ENCODE measurements around the gene SIDT1.

The SIDT1 gene

DNA sequence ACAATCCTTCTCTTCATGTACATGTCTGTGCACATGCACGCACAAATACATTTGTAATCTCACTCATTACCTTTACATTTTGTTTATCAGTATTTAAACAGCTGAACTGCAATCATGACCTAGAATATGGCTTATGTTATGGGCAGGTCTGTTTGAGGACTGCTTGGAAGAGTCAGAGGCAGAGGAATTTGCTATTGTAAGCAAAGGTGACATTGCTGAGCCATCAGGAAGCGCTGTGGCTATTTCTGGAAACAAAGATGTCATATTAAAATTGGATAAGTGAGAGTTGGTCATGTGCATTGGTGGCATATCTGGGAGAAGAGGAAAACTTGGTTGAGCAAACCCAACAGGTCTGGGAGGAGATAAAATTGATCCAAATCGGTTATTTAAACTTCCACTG is 122.5 kb downstream of the SIDT1 start:
- no CpG with 5 or more reads among the region's 3 CpGs for WGBS (ENCODE audit: extremely low coverage, insufficient coverage, low lambda C conversion rate)
- no peak overlapping the region for H3K27ac ChIP-seq (ENCODE audit: low read depth, low read length)
- no peak overlapping the region for H2BK5ac ChIP-seq (ENCODE audit: low read length)
- no peaks in the 10 kb centered on the region for H3K4me1 ChIP-seq (ENCODE audit: control insufficient read depth, low read depth, low read length)
- DNase-seq = no peak
- H3K36me3 ChIP-seq (ENCODE audit: control insufficient read depth, insufficient read depth, low read length) = no peaks in the 10 kb centered on the region
- H3K56ac ChIP-seq (ENCODE audit: low read length) = no peak overlapping the region
- H4K5ac ChIP-seq (ENCODE audit: low read length) = no peak overlapping the region
- H3K23ac ChIP-seq (ENCODE audit: low read length) = no peak overlapping the region
- no peaks in the 10 kb centered on the region for H3K79me2 ChIP-seq (ENCODE audit: control insufficient read depth, insufficient read depth, low read length)
- H2BK120ac ChIP-seq (ENCODE audit: low read depth, low read length) = no peak overlapping the region
- H3K18ac ChIP-seq (ENCODE audit: low read length) = no peak overlapping the region
- H3K27me3 ChIP-seq (ENCODE audit: insufficient read depth, low read length, poor library complexity) = no peaks in the 10 kb centered on the region
- H2BK15ac ChIP-seq (replicated peaks; ENCODE audit: low read depth) = no peak overlapping the region
- H3K4ac ChIP-seq (ENCODE audit: low read depth, low read length) = no peak overlapping the region
- H3K9ac ChIP-seq (ENCODE audit: low read length) = no peak overlapping the region
- no peak overlapping the region for H3K4me3 ChIP-seq (ENCODE audit: low read length)
- no peak overlapping the region for H4K8ac ChIP-seq (ENCODE audit: low read depth, low read length)
- no peaks in the 10 kb centered on the region for H3K79me1 ChIP-seq (ENCODE audit: low read length)
- H2AK5ac ChIP-seq (ENCODE audit: low read length) = no peak overlapping the region
- H3K4me2 ChIP-seq (ENCODE audit: low read length) = no peak overlapping the region

- Histone ChIP-seq H3K27ac (ENCODE audit: low read depth, low read length) (no peak overlapping the region), H3K4me2 (ENCODE audit: low read length) (no peak overlapping the region), H4K8ac (ENCODE audit: low read depth, low read length) (no peak overlapping the region), H3K4ac (ENCODE audit: low read depth, low read length) (no peak overlapping the region), H4K5ac (ENCODE audit: low read length) (no peak overlapping the region), H3K36me3 (ENCODE audit: control insufficient read depth, insufficient read depth, low read length) (no peaks in the 10 kb centered on the region), H2BK15ac (replicated peaks; ENCODE audit: low read depth) (no peak overlapping the region), H3K23ac (ENCODE audit: low read length) (no peak overlapping the region), H3K4me1 (ENCODE audit: control insufficient read depth, low read depth, low read length) (no peaks in the 10 kb centered on the region), H3K27me3 (ENCODE audit: insufficient read depth, low read length, poor library complexity) (no peaks in the 10 kb centered on the region), H3K4me3 (ENCODE audit: low read length) (no peak overlapping the region), H3K9ac (ENCODE audit: low read length) (no peak overlapping the region), H3K79me2 (ENCODE audit: control insufficient read depth, insufficient read depth, low read length) (no peaks in the 10 kb centered on the region), H2BK120ac (ENCODE audit: low read depth, low read length) (no peak overlapping the region), H3K56ac (ENCODE audit: low read length) (no peak overlapping the region), H3K79me1 (ENCODE audit: low read length) (no peaks in the 10 kb centered on the region), H2BK5ac (ENCODE audit: low read length) (no peak overlapping the region), H3K18ac (ENCODE audit: low read length) (no peak overlapping the region), H2AK5ac (ENCODE audit: low read length) (no peak overlapping the region)
- no CpG with 5 or more reads among the region's 3 CpGs for WGBS (ENCODE audit: extremely low coverage, insufficient coverage, low lambda C conversion rate)
- no peak for DNase-seq
These were observed 125.8 kb downstream of the SIDT1 start for GRCh38 chr3:113658107-113658506.

DNA sequence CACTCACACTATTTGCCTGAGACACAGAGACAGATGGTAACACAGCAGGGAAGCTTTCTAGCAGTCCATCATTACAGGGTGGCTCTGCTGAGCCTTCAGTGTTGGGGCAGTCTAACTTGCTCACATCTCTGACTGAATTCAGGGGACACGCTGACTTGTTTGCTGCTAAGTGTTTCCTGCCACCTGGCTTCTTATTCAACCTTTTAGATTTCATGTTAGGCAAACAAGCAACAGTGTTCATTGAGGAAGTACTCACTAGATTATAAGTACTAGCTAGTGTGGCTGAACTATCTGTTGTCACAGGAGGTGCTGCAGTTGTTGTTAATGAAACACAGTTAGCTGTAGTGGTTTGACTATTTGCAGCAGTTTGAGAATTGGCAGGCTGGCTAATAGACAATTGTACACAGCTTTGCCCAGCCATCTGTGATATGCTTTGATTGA is 126.8 kb downstream of the SIDT1 start:
- H3K4me2 ChIP-seq (ENCODE audit: low read length) = no peak overlapping the region
- no peak overlapping the region for H3K23ac ChIP-seq (ENCODE audit: low read length)
- no peak overlapping the region for H3K56ac ChIP-seq (ENCODE audit: low read length)
- no peak overlapping the region for H3K4ac ChIP-seq (ENCODE audit: low read depth, low read length)
- H2BK5ac ChIP-seq (ENCODE audit: low read length) = no peak overlapping the region
- H2BK120ac ChIP-seq (ENCODE audit: low read depth, low read length) = no peak overlapping the region
- no peaks in the 10 kb centered on the region for H3K36me3 ChIP-seq (ENCODE audit: control insufficient read depth, insufficient read depth, low read length)
- H3K27ac ChIP-seq (ENCODE audit: low read depth, low read length) = no peak overlapping the region
- no peak overlapping the region for H2AK5ac ChIP-seq (ENCODE audit: low read length)
- no peaks in the 10 kb centered on the region for H3K79me2 ChIP-seq (ENCODE audit: control insufficient read depth, insufficient read depth, low read length)
- no peaks in the 10 kb centered on the region for H3K4me1 ChIP-seq (ENCODE audit: control insufficient read depth, low read depth, low read length)
- H3K27me3 ChIP-seq (ENCODE audit: insufficient read depth, low read length, poor library complexity) = no peaks in the 10 kb centered on the region
- no peak overlapping the region for H4K5ac ChIP-seq (ENCODE audit: low read length)
- no peak overlapping the region for H3K4me3 ChIP-seq (ENCODE audit: low read length)
- H4K8ac ChIP-seq (ENCODE audit: low read depth, low read length) = no peak overlapping the region
- no peak overlapping the region for H3K18ac ChIP-seq (ENCODE audit: low read length)
- no CpG with 5 or more reads among the region's 1 CpG for WGBS (ENCODE audit: extremely low coverage, insufficient coverage, low lambda C conversion rate)
- peak; percentile 13 for DNase-seq
- no peaks in the 10 kb centered on the region for H3K79me1 ChIP-seq (ENCODE audit: low read length)
- H2BK15ac ChIP-seq (replicated peaks; ENCODE audit: low read depth) = no peak overlapping the region
- no peak overlapping the region for H3K9ac ChIP-seq (ENCODE audit: low read length)

DNA sequence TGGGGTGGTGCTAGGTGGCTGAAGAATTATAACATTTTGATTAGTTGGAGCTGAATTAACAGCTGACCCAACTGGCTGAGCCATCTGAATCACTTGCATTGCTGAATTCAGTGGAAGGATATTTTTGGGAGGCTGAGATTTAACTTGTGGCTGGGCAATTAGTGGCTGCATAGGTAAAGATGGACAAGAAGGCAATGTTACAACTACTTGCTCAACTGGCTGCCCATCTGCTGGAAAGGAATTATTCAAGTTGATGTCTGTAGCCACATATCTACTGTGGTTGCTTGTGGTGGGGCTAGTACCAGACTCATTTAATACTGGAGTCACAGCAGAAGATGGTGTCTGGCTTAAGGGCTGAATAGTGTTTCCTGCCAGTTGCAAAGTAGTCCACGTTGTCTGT is 127.6 kb downstream of the SIDT1 start:
- H3K79me1 ChIP-seq (ENCODE audit: low read length) = no peaks in the 10 kb centered on the region
- no peak overlapping the region for H4K5ac ChIP-seq (ENCODE audit: low read length)
- H3K27ac ChIP-seq (ENCODE audit: low read depth, low read length) = no peak overlapping the region
- H3K27me3 ChIP-seq (ENCODE audit: insufficient read depth, low read length, poor library complexity) = no peaks in the 10 kb centered on the region
- H2BK5ac ChIP-seq (ENCODE audit: low read length) = no peak overlapping the region
- no CpG with 5 or more reads among the region's 1 CpG for WGBS (ENCODE audit: extremely low coverage, insufficient coverage, low lambda C conversion rate)
- H3K79me2 ChIP-seq (ENCODE audit: control insufficient read depth, insufficient read depth, low read length) = no peaks in the 10 kb centered on the region
- H3K23ac ChIP-seq (ENCODE audit: low read length) = no peak overlapping the region
- no peak overlapping the region for H2AK5ac ChIP-seq (ENCODE audit: low read length)
- no peak overlapping the region for H4K8ac ChIP-seq (ENCODE audit: low read depth, low read length)
- no peak for DNase-seq
- H3K4me3 ChIP-seq (ENCODE audit: low read length) = no peak overlapping the region
- no peak overlapping the region for H3K56ac ChIP-seq (ENCODE audit: low read length)
- H3K36me3 ChIP-seq (ENCODE audit: control insufficient read depth, insufficient read depth, low read length) = no peaks in the 10 kb centered on the region
- no peak overlapping the region for H2BK120ac ChIP-seq (ENCODE audit: low read depth, low read length)
- no peak overlapping the region for H3K4me2 ChIP-seq (ENCODE audit: low read length)
- H3K18ac ChIP-seq (ENCODE audit: low read length) = no peak overlapping the region
- no peak overlapping the region for H3K4ac ChIP-seq (ENCODE audit: low read depth, low read length)
- H2BK15ac ChIP-seq (replicated peaks; ENCODE audit: low read depth) = no peak overlapping the region
- H3K4me1 ChIP-seq (ENCODE audit: control insufficient read depth, low read depth, low read length) = no peaks in the 10 kb centered on the region
- H3K9ac ChIP-seq (ENCODE audit: low read length) = no peak overlapping the region

DNA sequence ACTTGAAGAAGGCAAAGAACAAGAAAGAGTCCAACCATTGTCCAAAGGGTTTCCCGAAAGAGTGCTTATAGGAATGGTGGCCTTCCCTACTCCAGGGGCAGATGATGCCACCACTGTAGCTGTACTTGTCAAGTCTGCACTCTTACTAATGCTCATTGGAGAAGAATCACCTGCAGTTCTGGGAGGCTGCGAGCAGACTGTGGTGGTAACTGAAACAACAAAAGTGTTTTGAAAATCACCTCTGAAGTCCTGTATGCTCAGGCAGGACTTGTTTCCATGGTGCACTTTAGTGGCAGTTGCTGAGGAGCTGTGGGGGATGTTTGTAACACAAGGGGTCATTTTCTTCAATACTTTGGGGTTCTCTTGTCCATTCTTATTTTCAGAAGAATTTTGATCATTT is 128.1 kb downstream of the SIDT1 start:
- Histone ChIP-seq H2BK120ac (ENCODE audit: low read depth, low read length) (no peak overlapping the region), H2BK15ac (replicated peaks; ENCODE audit: low read depth) (no peak overlapping the region), H4K8ac (ENCODE audit: low read depth, low read length) (no peak overlapping the region), H3K4me2 (ENCODE audit: low read length) (no peak overlapping the region), H3K27ac (ENCODE audit: low read depth, low read length) (no peak overlapping the region), H2BK5ac (ENCODE audit: low read length) (no peak overlapping the region), H4K5ac (ENCODE audit: low read length) (no peak overlapping the region), H3K79me2 (ENCODE audit: control insufficient read depth, insufficient read depth, low read length) (no peaks in the 10 kb centered on the region), H3K4ac (ENCODE audit: low read depth, low read length) (no peak overlapping the region), H2AK5ac (ENCODE audit: low read length) (no peak overlapping the region), H3K4me1 (ENCODE audit: control insufficient read depth, low read depth, low read length) (no peaks in the 10 kb centered on the region), H3K79me1 (ENCODE audit: low read length) (no peaks in the 10 kb centered on the region), H3K27me3 (ENCODE audit: insufficient read depth, low read length, poor library complexity) (no peaks in the 10 kb centered on the region), H3K4me3 (ENCODE audit: low read length) (no peak overlapping the region), H3K9ac (ENCODE audit: low read length) (no peak overlapping the region), H3K56ac (ENCODE audit: low read length) (no peak overlapping the region), H3K36me3 (ENCODE audit: control insufficient read depth, insufficient read depth, low read length) (no peaks in the 10 kb centered on the region), H3K18ac (ENCODE audit: low read length) (no peak overlapping the region), H3K23ac (ENCODE audit: low read length) (no peak overlapping the region)
- WGBS (ENCODE audit: extremely low coverage, insufficient coverage, low lambda C conversion rate) = no CpG with 5 or more reads among the region's 2 CpGs
- no peak for DNase-seq

GRCh38 chr3:113660896-113661295 is 128.5 kb downstream of the SIDT1 start:
- no peak overlapping the region for H2BK15ac ChIP-seq (replicated peaks; ENCODE audit: low read depth)
- H3K36me3 ChIP-seq (ENCODE audit: control insufficient read depth, insufficient read depth, low read length) = no peaks in the 10 kb centered on the region
- no peaks in the 10 kb centered on the region for H3K27me3 ChIP-seq (ENCODE audit: insufficient read depth, low read length, poor library complexity)
- H4K8ac ChIP-seq (ENCODE audit: low read depth, low read length) = no peak overlapping the region
- H2AK5ac ChIP-seq (ENCODE audit: low read length) = no peak overlapping the region
- no peak overlapping the region for H3K4me2 ChIP-seq (ENCODE audit: low read length)
- no peak overlapping the region for H3K18ac ChIP-seq (ENCODE audit: low read length)
- H3K79me2 ChIP-seq (ENCODE audit: control insufficient read depth, insufficient read depth, low read length) = no peaks in the 10 kb centered on the region
- no peak overlapping the region for H4K5ac ChIP-seq (ENCODE audit: low read length)
- H2BK120ac ChIP-seq (ENCODE audit: low read depth, low read length) = no peak overlapping the region
- DNase-seq = no peak
- H3K79me1 ChIP-seq (ENCODE audit: low read length) = no peaks in the 10 kb centered on the region
- H3K4me3 ChIP-seq (ENCODE audit: low read length) = no peak overlapping the region
- H3K4me1 ChIP-seq (ENCODE audit: control insufficient read depth, low read depth, low read length) = no peaks in the 10 kb centered on the region
- H3K56ac ChIP-seq (ENCODE audit: low read length) = no peak overlapping the region
- H3K9ac ChIP-seq (ENCODE audit: low read length) = no peak overlapping the region
- no peak overlapping the region for H3K4ac ChIP-seq (ENCODE audit: low read depth, low read length)
- no peak overlapping the region for H3K27ac ChIP-seq (ENCODE audit: low read depth, low read length)
- no CpG with 5 or more reads among the region's 4 CpGs for WGBS (ENCODE audit: extremely low coverage, insufficient coverage, low lambda C conversion rate)
- H3K23ac ChIP-seq (ENCODE audit: low read length) = no peak overlapping the region
- no peak overlapping the region for H2BK5ac ChIP-seq (ENCODE audit: low read length)
